H9 (cell line): Measurements from ENCODE around the gene MFGE8. TPM values are rescaled to one million over a fixed set of nuclear protein-coding genes. Genes with fewer than 3 reads are reported as not detected.
A peak's percentile ranks its signal among the peaks of the same experiment; 100 is the strongest.

Source experiments
- DNase-seq: peaks from one replicate; pipeline ENCODE4 v3.0.0-alpha.2; 2017
- H2AFZ ChIP-seq: one replicate; pipeline ENCODE4 v1.6.1; 2013; ENCODE audit warnings: mild to moderate bottlenecking, low read length, control low read depth, moderate library complexity
- H2AK5ac ChIP-seq: 2 replicates; pipeline ENCODE4 v1.6.1; 2013; ENCODE audit warnings: low read length, control low read depth, mixed read lengths; ENCODE audit not compliant: insufficient read length
- H2BK120ac ChIP-seq: one replicate; pipeline ENCODE4 v1.6.1; 2013; ENCODE audit warnings: low read depth, mild to moderate bottlenecking, low read length, control low read depth, inconsistent platforms; ENCODE audit not compliant: poor library complexity, severe bottlenecking
- H2BK12ac ChIP-seq: 2 replicates; pipeline ENCODE4 v1.6.1; 2013; ENCODE audit warnings: low read length, control low read depth, mixed read lengths, low read depth; ENCODE audit not compliant: insufficient read length
- H2BK15ac ChIP-seq: 2 replicates; pipeline ENCODE4 v1.6.1; 2013; ENCODE audit warnings: low read depth, low read length, control low read depth
- H2BK20ac ChIP-seq: one replicate; pipeline ENCODE4 v1.6.1; 2013; ENCODE audit warnings: low read depth, mild to moderate bottlenecking, low read length, control low read depth, inconsistent platforms; ENCODE audit not compliant: poor library complexity, severe bottlenecking
- H2BK5ac ChIP-seq: 2 replicates; pipeline ENCODE4 v1.6.1; 2013; ENCODE audit warnings: low read length, control low read depth, mixed read lengths; ENCODE audit not compliant: insufficient read length
- H3K14ac ChIP-seq: 2 replicates; pipeline ENCODE4 v1.6.1; 2013; ENCODE audit warnings: low read length, control low read depth; ENCODE audit not compliant: insufficient read depth
- H3K18ac ChIP-seq: 2 replicates; pipeline ENCODE4 v1.6.1; 2013; ENCODE audit warnings: low read depth, mild to moderate bottlenecking, mixed read lengths, low read length, control low read depth; ENCODE audit not compliant: insufficient read length
- H3K23ac ChIP-seq: 2 replicates; pipeline ENCODE4 v1.6.1; 2013; ENCODE audit warnings: low read length, control low read depth, mixed read lengths, low read depth; ENCODE audit not compliant: insufficient read length
- H3K23me2 ChIP-seq: 2 replicates; pipeline ENCODE4 v1.6.1; 2013; ENCODE audit warnings: low read depth, mild to moderate bottlenecking, mixed read lengths, low read length, control low read depth; ENCODE audit not compliant: insufficient read length, poor library complexity, severe bottlenecking
- H3K27ac ChIP-seq: 2 replicates; pipeline ENCODE4 v1.5.1; 2013; ENCODE audit warnings: low read length, control low read depth, mixed read lengths, low read depth; ENCODE audit not compliant: insufficient read length
- H3K27me3 ChIP-seq: 2 replicates; pipeline ENCODE4 v1.6.1; 2013; ENCODE audit warnings: low read length, control low read depth, inconsistent platforms; ENCODE audit not compliant: insufficient read depth
- H3K4ac ChIP-seq: 2 replicates; pipeline ENCODE4 v1.6.1; 2013; ENCODE audit warnings: low read depth, mild to moderate bottlenecking, control low read depth, inconsistent platforms, low read length, moderate library complexity
- H3K4me1 ChIP-seq: 2 replicates; pipeline ENCODE4 v1.6.1; 2013; ENCODE audit warnings: low read length, control low read depth, inconsistent platforms; ENCODE audit not compliant: insufficient read depth
- H3K4me2 ChIP-seq: 2 replicates; pipeline ENCODE4 v1.6.1; 2013; ENCODE audit warnings: low read length, control low read depth, mixed read lengths; ENCODE audit not compliant: insufficient read length, insufficient read depth
- H3K56ac ChIP-seq: 2 replicates; pipeline ENCODE4 v1.6.1; 2013; ENCODE audit warnings: low read depth, mild to moderate bottlenecking, mixed read lengths, low read length, control low read depth; ENCODE audit not compliant: insufficient read length
- H3K79me1 ChIP-seq: 2 replicates; pipeline ENCODE4 v1.6.1; 2013; ENCODE audit warnings: low read depth, mild to moderate bottlenecking, moderate library complexity, low read length, control low read depth, inconsistent platforms; ENCODE audit not compliant: insufficient read depth, poor library complexity, severe bottlenecking
- H3K79me2 ChIP-seq: 2 replicates; pipeline ENCODE4 v1.6.1; 2013; ENCODE audit warnings: low read length, control low read depth, inconsistent platforms; ENCODE audit not compliant: insufficient read depth
- H3K9ac ChIP-seq: 2 replicates; pipeline ENCODE4 v1.6.1; 2013; ENCODE audit warnings: low read length, control low read depth, mixed read lengths; ENCODE audit not compliant: insufficient read length; ENCODE audit errors: extremely low read depth
- H3K9me3 ChIP-seq: one replicate; pipeline ENCODE4 v1.6.1; 2013; ENCODE audit warnings: low read depth, low read length, inconsistent platforms; ENCODE audit not compliant: control insufficient read depth
- H3T11ph ChIP-seq: one replicate; pipeline ENCODE4 v1.6.1; 2013; ENCODE audit warnings: mild to moderate bottlenecking, low read length, control low read depth, inconsistent platforms
- H4K20me1 ChIP-seq: one replicate; pipeline ENCODE4 v1.6.1; 2013; ENCODE audit not compliant: control insufficient read depth, insufficient read length, insufficient read depth
- H4K5ac ChIP-seq: 2 replicates; pipeline ENCODE4 v1.6.1; 2013; ENCODE audit warnings: low read depth, mild to moderate bottlenecking, mixed read lengths, low read length, control low read depth; ENCODE audit not compliant: insufficient read length
- H4K8ac ChIP-seq: replicated peaks from 2 replicates; pipeline ENCODE4 v1.6.1; 2013; ENCODE audit warnings: low read length, control low read depth, mixed read lengths, low read depth; ENCODE audit not compliant: insufficient read length
- H4K91ac ChIP-seq: 2 replicates; pipeline ENCODE4 v1.6.1; 2013; ENCODE audit warnings: low read depth, mild to moderate bottlenecking, moderate library complexity, mixed read lengths, low read length, control low read depth; ENCODE audit not compliant: insufficient read length
- H3K27ac Mint-ChIP-seq, 3 experiments: 2 replicates in 2 of 3; 3 replicates in 1 of 3; pipeline ENCODE4 v1.8.0; 2020 to 2021; ENCODE audit warnings: mixed read lengths in 3 of 3, mild to moderate bottlenecking in 1 of 3, moderate library complexity in 1 of 3
- H3K27me3 Mint-ChIP-seq: 2 replicates; pipeline ENCODE4 v1.8.0; 2021; ENCODE audit warnings: low read depth, mild to moderate bottlenecking, moderate library complexity, mixed read lengths
- H3K36me3 Mint-ChIP-seq, 3 experiments: 2 replicates in 2 of 3; 3 replicates in 1 of 3; pipeline ENCODE4 v1.8.0; 2020 to 2021; ENCODE audit warnings: low read depth in 3 of 3, mixed read lengths in 3 of 3; ENCODE audit not compliant: insufficient read depth in 1 of 3
- H3K4me1 Mint-ChIP-seq, 2 experiments: 2 replicates each; pipeline ENCODE4 v1.8.0; 2020; ENCODE audit warnings: mixed read lengths in 2 of 2
- H3K4me3 Mint-ChIP-seq, 2 experiments: 2 replicates in 1 of 2; 3 replicates in 1 of 2; pipeline ENCODE4 v1.8.0; 2020 to 2021; ENCODE audit warnings: mild to moderate bottlenecking in 2 of 2, mixed read lengths in 2 of 2, moderate library complexity in 1 of 2
- H3K9me3 Mint-ChIP-seq, 2 experiments: 2 replicates in 1 of 2; 3 replicates in 1 of 2; pipeline ENCODE4 v1.8.0; 2020; ENCODE audit warnings: mild to moderate bottlenecking in 2 of 2, mixed read lengths in 2 of 2, moderate library complexity in 1 of 2
- WGBS: extraction: QIAGEN DNeasy Blood & Tissue Kit; methylation state at CpG from one replicate; pipeline ENCODE4 v1.1.7; 2013; ENCODE audit warnings: missing lambda C conversion rate, low lambda C conversion rate, mixed read lengths; ENCODE audit not compliant: insufficient read length; ENCODE audit errors: extremely low coverage; 5-methylcytosine and 5-hydroxymethylcytosine counted together
- total RNA-seq: library from RNA; stranded (reverse); gene quantifications from 2 replicates; pipeline ENCODE4 v1.2.1, GENCODE V29; 2021
- TF ChIP-seq, protein P1 (sequence below): fragments of 200-600 bp; sonication (generic); conservative IDR thresholded peaks from 3 replicates; pipeline ENCODE4 v1.8.0; 2021; ENCODE audit warnings: antibody characterized with exemption, mild to moderate bottlenecking

The MFGE8 gene
- total RNA-seq, 1 experiment from 2014 or later: 653 TPM

DNA sequence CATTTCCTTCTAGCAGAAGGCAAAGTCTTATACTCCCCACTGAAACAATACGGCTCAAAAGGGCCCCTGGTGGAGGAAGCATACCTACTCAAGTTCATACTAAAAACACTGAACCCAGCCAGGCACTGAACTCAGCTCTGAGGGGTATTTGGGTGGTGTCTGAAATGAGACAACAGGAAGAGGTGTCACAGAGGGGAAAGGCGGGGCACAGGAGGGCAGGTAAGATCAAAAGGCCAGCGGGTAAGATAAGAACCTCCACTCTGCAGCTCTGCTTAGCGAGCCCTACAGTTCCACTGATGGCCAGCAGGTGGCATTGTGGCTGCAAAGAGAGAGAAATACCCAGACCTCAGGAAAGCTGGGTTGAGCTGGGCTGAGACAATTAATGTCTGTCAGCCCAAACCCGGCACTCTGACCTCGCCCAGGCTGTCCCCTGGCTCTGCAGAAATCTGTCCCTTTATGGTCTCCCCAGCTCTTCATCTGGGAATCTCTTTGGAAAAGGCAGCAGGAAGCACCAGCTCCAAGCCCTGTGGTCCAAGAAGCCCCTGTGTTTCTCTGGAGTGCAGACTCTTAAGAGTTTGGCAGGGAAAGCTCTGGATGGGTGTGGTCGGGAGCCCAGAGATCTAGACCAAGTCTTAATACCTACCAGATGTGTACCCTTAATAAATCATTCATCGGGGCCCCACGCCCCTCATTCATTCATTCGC lies 8.4 kb downstream of the MFGE8 start:
- Histone ChIP-seq H3K27ac (no peak overlapping the region), H3K27me3 (no peaks in the 10 kb centered on the region), H3K23ac (no peak overlapping the region), H3K4ac (no peak overlapping the region), H2BK20ac (no peak overlapping the region), H3K9me3 (no peaks in the 10 kb centered on the region), H3K4me1 (peaks cover 2% of the 10 kb centered on the region; the same call in 1 of the 2 replicates), H4K91ac (no peak overlapping the region), H4K8ac (no peak overlapping the region), H3K23me2 (no peaks in the 10 kb centered on the region), H4K20me1 (no peaks in the 10 kb centered on the region), H3T11ph (no peak overlapping the region), H3K56ac (no peak overlapping the region), H2AFZ (no peak overlapping the region), H3K79me2 (peaks cover 4% of the 10 kb centered on the region; the same call in 1 of the 2 replicates), H2AK5ac (no peak overlapping the region), H3K79me1 (peaks cover 13% of the 10 kb centered on the region), H2BK12ac (no peak overlapping the region), H3K14ac (no peak overlapping the region), H3K4me2 (no peak overlapping the region), H4K5ac (no peak overlapping the region), H2BK15ac (no peak overlapping the region), H2BK120ac (no peak overlapping the region), H3K18ac (no peak overlapping the region), H3K9ac (no peak overlapping the region), H2BK5ac (no peak overlapping the region)
- Mint-ChIP-seq H3K36me3 (peaks cover 83 to 98% (median 97%) of the 10 kb centered on the region in 3 experiments), H3K27ac (peak overlapping the region in 2 of 3 experiments; percentile 75 to 91; a peak in 4 of 7 replicates), H3K9me3 (no peaks in the 10 kb centered on the region), H3K4me1 (peaks cover 33 to 88% of the 10 kb centered on the region in 2 experiments), H3K27me3 (no peaks in the 10 kb centered on the region), H3K4me3 (peak overlapping the region in 1 of 2 experiments; percentile 51; a peak in 1 of 5 replicates)
- peak; percentile 86 for DNase-seq
- WGBS: no CpG with 5 or more reads among the region's 10 CpGs
- TF ChIP-seq, protein P1, sequence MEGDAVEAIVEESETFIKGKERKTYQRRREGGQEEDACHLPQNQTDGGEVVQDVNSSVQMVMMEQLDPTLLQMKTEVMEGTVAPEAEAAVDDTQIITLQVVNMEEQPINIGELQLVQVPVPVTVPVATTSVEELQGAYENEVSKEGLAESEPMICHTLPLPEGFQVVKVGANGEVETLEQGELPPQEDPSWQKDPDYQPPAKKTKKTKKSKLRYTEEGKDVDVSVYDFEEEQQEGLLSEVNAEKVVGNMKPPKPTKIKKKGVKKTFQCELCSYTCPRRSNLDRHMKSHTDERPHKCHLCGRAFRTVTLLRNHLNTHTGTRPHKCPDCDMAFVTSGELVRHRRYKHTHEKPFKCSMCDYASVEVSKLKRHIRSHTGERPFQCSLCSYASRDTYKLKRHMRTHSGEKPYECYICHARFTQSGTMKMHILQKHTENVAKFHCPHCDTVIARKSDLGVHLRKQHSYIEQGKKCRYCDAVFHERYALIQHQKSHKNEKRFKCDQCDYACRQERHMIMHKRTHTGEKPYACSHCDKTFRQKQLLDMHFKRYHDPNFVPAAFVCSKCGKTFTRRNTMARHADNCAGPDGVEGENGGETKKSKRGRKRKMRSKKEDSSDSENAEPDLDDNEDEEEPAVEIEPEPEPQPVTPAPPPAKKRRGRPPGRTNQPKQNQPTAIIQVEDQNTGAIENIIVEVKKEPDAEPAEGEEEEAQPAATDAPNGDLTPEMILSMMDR: peak; percentile 99
